H1 (cell line): ENCODE data around the gene SPOCK1. TPM values are rescaled to one million over a fixed set of nuclear protein-coding genes. Genes with fewer than 3 reads are reported as not detected.

Source experiments
- CTCF ChIA-PET: fragments of 300-600 bp; sonication (Branson Sonifier 250); formaldehyde crosslinking; loops from one replicate; lab custom pipeline; 2021; ENCODE audit not compliant: partially characterized antibody; lab: Charles Lee
- POLR2A ChIA-PET: fragments of 300-600 bp; sonication (Branson Sonifier 250); formaldehyde crosslinking; loops from one replicate; lab custom pipeline; 2021; ENCODE audit warnings: inconsistent platforms; ENCODE audit not compliant: partially characterized antibody; lab: Charles Lee
- DNase-seq, 2 experiments: peaks; one replicate each; pipeline versions ENCODE4 v3.0.0 to v3.0.0-alpha.2; 2010 to 2022; ENCODE audit warnings: low spot score in 2 of 2, low read depth in 1 of 2, mixed read lengths in 1 of 2
- FAIRE-seq: peaks from 2 replicates; lab custom pipeline; 2011; peaks lifted over from hg19 to GRCh38; lab: Jason Lieb, UNC
- H2AFZ ChIP-seq: 2 replicates; pipeline ENCODE4 v1.8.1; 2012; ENCODE audit warnings: low read length, inconsistent platforms
- H2AK5ac ChIP-seq: 2 replicates; pipeline ENCODE4 v1.6.1; 2013; ENCODE audit warnings: low read depth, low read length
- H2BK120ac ChIP-seq: replicated peaks from 2 replicates; pipeline ENCODE3; 2013; ENCODE audit warnings: low read depth, low read length, inconsistent platforms
- H2BK12ac ChIP-seq: 2 replicates; pipeline ENCODE4 v1.6.1; 2013; ENCODE audit warnings: low read depth, low read length
- H2BK15ac ChIP-seq: 2 replicates; pipeline ENCODE4 v1.6.1; 2013; ENCODE audit warnings: low read length
- H2BK20ac ChIP-seq: 2 replicates; pipeline ENCODE4 v1.6.1; 2013; ENCODE audit warnings: low read length
- H2BK5ac ChIP-seq: 2 replicates; pipeline ENCODE4 v1.6.1; 2013; ENCODE audit warnings: low read depth, low read length
- H3K14ac ChIP-seq: 2 replicates; pipeline ENCODE4 v1.6.1; 2013; ENCODE audit warnings: inconsistent platforms; ENCODE audit not compliant: insufficient read length
- H3K18ac ChIP-seq: 2 replicates; pipeline ENCODE4 v1.6.1; 2013; ENCODE audit warnings: low read length; ENCODE audit errors: extremely low read depth
- H3K23ac ChIP-seq: 2 replicates; pipeline ENCODE4 v1.6.1; 2013; ENCODE audit warnings: inconsistent platforms; ENCODE audit not compliant: insufficient read length
- H3K23me2 ChIP-seq: 2 replicates; pipeline ENCODE4 v1.6.1; 2013; ENCODE audit warnings: low read depth, low read length
- H3K27ac ChIP-seq: 2 replicates; pipeline ENCODE4 v1.6.1; 2011; ENCODE audit warnings: low read depth, low read length, inconsistent platforms
- H3K27me3 ChIP-seq, 4 experiments: replicated peaks in 1 of 4; 1 replicate in 1 of 4; 2 replicates in 3 of 4; pipeline versions ENCODE4 v1.6.1 to v1.8.1; 2011 to 2013; ENCODE audit warnings: low read length in 3 of 4, mild to moderate bottlenecking in 3 of 4, inconsistent platforms in 2 of 4, mixed read lengths in 2 of 4, moderate library complexity in 1 of 4; ENCODE audit not compliant: control insufficient read depth in 3 of 4, insufficient read depth in 3 of 4; ENCODE audit errors: extremely low read depth in 1 of 4
- H3K36me3 ChIP-seq, 4 experiments: 2 replicates each; pipeline versions ENCODE4 v1.6.1 to v1.8.1; 2011 to 2013; ENCODE audit warnings: mild to moderate bottlenecking in 4 of 4, low read length in 3 of 4, moderate library complexity in 2 of 4, control low read depth in 1 of 4, inconsistent platforms in 1 of 4; ENCODE audit not compliant: insufficient read depth in 4 of 4, control insufficient read depth in 2 of 4
- H3K4ac ChIP-seq: replicated peaks from 2 replicates; pipeline ENCODE3; 2013; ENCODE audit warnings: low read length, low read depth, mixed read lengths, inconsistent platforms; ENCODE audit not compliant: insufficient read length
- H3K4me1 ChIP-seq, 4 experiments: replicated peaks in 1 of 4; 1 replicate in 1 of 4; 2 replicates in 3 of 4; pipeline versions ENCODE4 v1.6.1 to v1.8.1; 2011 to 2013; ENCODE audit warnings: low read length in 3 of 4, inconsistent platforms in 2 of 4, mixed read lengths in 1 of 4; ENCODE audit not compliant: insufficient read depth in 4 of 4, control insufficient read depth in 3 of 4
- H3K4me2 ChIP-seq, 2 experiments: 2 replicates each; pipeline versions ENCODE4 v1.6.1 to v1.8.1; 2011 to 2013; ENCODE audit warnings: low read depth in 2 of 2, low read length in 2 of 2, control low read depth in 1 of 2, inconsistent platforms in 1 of 2, mild to moderate bottlenecking in 1 of 2; ENCODE audit not compliant: insufficient read depth in 1 of 2
- H3K4me3 ChIP-seq, 4 experiments: fragments of 200-600, 300-600 bp in 1 of 4; sonication (generic), shearing (Covaris generic), sonication (Bioruptor Twin) in 1 of 4; 2 replicates each; pipeline versions ENCODE4 v1.5.1 to v1.8.1; 2011 to 2016; ENCODE audit warnings: low read length in 4 of 4, low read depth in 3 of 4, control low read depth in 2 of 4, inconsistent platforms in 2 of 4, mild to moderate bottlenecking in 2 of 4, mixed read lengths in 1 of 4, moderate library complexity in 1 of 4; ENCODE audit not compliant: insufficient read depth in 2 of 4; ENCODE audit errors: extremely low read depth in 1 of 4
- H3K56ac ChIP-seq: replicated peaks from 2 replicates; pipeline ENCODE3; 2013; ENCODE audit warnings: low read depth, mild to moderate bottlenecking, mixed read lengths, low read length, inconsistent platforms; ENCODE audit not compliant: insufficient read length
- H3K79me1 ChIP-seq: 2 replicates; pipeline ENCODE4 v1.6.1; 2013; ENCODE audit warnings: low read depth, low read length, control low read depth
- H3K79me2 ChIP-seq, 2 experiments: 2 replicates each; pipeline versions ENCODE4 v1.6.1 to v1.8.1; 2012 to 2013; ENCODE audit warnings: low read length in 2 of 2, mild to moderate bottlenecking in 2 of 2, inconsistent platforms in 1 of 2; ENCODE audit not compliant: insufficient read depth in 2 of 2, control insufficient read depth in 1 of 2
- H3K9ac ChIP-seq, 4 experiments: replicated peaks in 1 of 4; 1 replicate in 1 of 4; 2 replicates in 3 of 4; pipeline versions ENCODE4 v1.6.1 to v1.8.1; 2011 to 2013; ENCODE audit warnings: low read depth in 3 of 4, low read length in 3 of 4, control low read depth in 2 of 4, mild to moderate bottlenecking in 2 of 4, moderate library complexity in 2 of 4, inconsistent platforms in 1 of 4; ENCODE audit errors: extremely low read depth in 1 of 4
- H3K9me3 ChIP-seq, 2 experiments: 2 replicates each; pipeline versions ENCODE4 v1.6.1 to v1.8.1; 2012 to 2013; ENCODE audit warnings: mild to moderate bottlenecking in 2 of 2, moderate library complexity in 2 of 2, control low read depth in 1 of 2, inconsistent platforms in 1 of 2, low read depth in 1 of 2, low read length in 1 of 2, mixed read lengths in 1 of 2; ENCODE audit not compliant: insufficient read depth in 2 of 2
- H4K20me1 ChIP-seq, 2 experiments: replicated peaks in 1 of 2; 2 replicates each; pipeline versions ENCODE3 to v1.8.1; 2011 to 2013; ENCODE audit warnings: inconsistent platforms in 2 of 2, low read length in 2 of 2, mild to moderate bottlenecking in 1 of 2; ENCODE audit not compliant: insufficient read depth in 2 of 2, control insufficient read depth in 1 of 2
- H4K5ac ChIP-seq: 2 replicates; pipeline ENCODE4 v1.6.1; 2013; ENCODE audit warnings: low read length, low read depth, mixed read lengths, inconsistent platforms; ENCODE audit not compliant: insufficient read length
- H4K8ac ChIP-seq: 2 replicates; pipeline ENCODE4 v1.8.0; 2013; ENCODE audit warnings: mild to moderate bottlenecking, moderate library complexity, low read length, inconsistent platforms; ENCODE audit not compliant: insufficient read depth; ENCODE audit errors: extremely low read depth
- H4K91ac ChIP-seq: replicated peaks from 2 replicates; pipeline ENCODE3; 2013; ENCODE audit warnings: low read length, mixed read lengths, inconsistent platforms; ENCODE audit not compliant: insufficient read length
- ATF3 ChIP-seq: IDR thresholded peaks from 2 replicates; pipeline ENCODE4 v1.6.1; 2011; ENCODE audit warnings: low read depth, mild to moderate bottlenecking, low read length; ENCODE audit not compliant: insufficient read depth
- BCL11A ChIP-seq, 2 experiments: IDR thresholded peaks; one replicate each; pipeline ENCODE4 v1.6.1; 2011; ENCODE audit warnings: low read depth in 2 of 2, low read length in 2 of 2, mild to moderate bottlenecking in 2 of 2
- CHD1 ChIP-seq: IDR thresholded peaks from 2 replicates; pipeline ENCODE4 v1.6.1; 2012; ENCODE audit warnings: low read depth, low read length, improper control_type of control experiment
- CTCF ChIP-seq, 3 experiments: IDR thresholded peaks; 1 replicate in 2 of 3; 2 replicates in 1 of 3; pipeline versions ENCODE4 v1.5.1 to v1.6.1; 2011; ENCODE audit warnings: low read length in 3 of 3, mild to moderate bottlenecking in 3 of 3, inconsistent platforms in 2 of 3, low read depth in 1 of 3, moderate library complexity in 1 of 3; ENCODE audit not compliant: insufficient read depth in 1 of 3; ENCODE audit errors: control extremely low read depth in 1 of 3
- EZH2 ChIP-seq: fragments of 200-600 bp; sonication (generic); IDR thresholded peaks from 2 replicates; pipeline ENCODE4 v1.7.1; 2012; ENCODE audit warnings: low read depth, mild to moderate bottlenecking, moderate library complexity, low read length, inconsistent platforms; ENCODE audit not compliant: severe bottlenecking
- GABPA ChIP-seq: IDR thresholded peaks from 2 replicates; pipeline ENCODE4 v1.6.1; 2011; ENCODE audit warnings: mild to moderate bottlenecking, low read length, moderate library complexity, borderline replicate concordance; ENCODE audit not compliant: insufficient read depth
- KDM4A ChIP-seq: IDR thresholded peaks from one replicate; pipeline ENCODE4 v1.7.1; 2012; ENCODE audit warnings: low read depth, mild to moderate bottlenecking, moderate library complexity, low read length, inconsistent platforms; ENCODE audit not compliant: severe bottlenecking
- NRF1 ChIP-seq: IDR thresholded peaks from 2 replicates; pipeline ENCODE4 v1.6.1; 2011; ENCODE audit warnings: mild to moderate bottlenecking, low read depth, low read length, improper control_type of control experiment
- RBBP5 ChIP-seq: IDR thresholded peaks from 2 replicates; pipeline ENCODE4 v1.7.1; 2012; ENCODE audit warnings: low read depth, mild to moderate bottlenecking, inconsistent platforms, low read length, moderate library complexity, borderline replicate concordance
- SUZ12 ChIP-seq: fragments of 200-600 bp; sonication (generic); IDR thresholded peaks from 2 replicates; pipeline ENCODE4 v1.6.1; 2012; ENCODE audit warnings: mild to moderate bottlenecking, inconsistent platforms, low read length, moderate library complexity, mixed read lengths
- WGBS, 2 experiments: shearing (Covaris generic) in 1 of 2; methylation state at CpG; one replicate each; pipeline versions ENCODE4 v1.1.6 to v1.1.7; 2013 to 2015; ENCODE audit warnings: low lambda C conversion rate in 2 of 2, mixed read lengths in 2 of 2, inconsistent platforms in 1 of 2, low coverage in 1 of 2, missing lambda C conversion rate in 1 of 2; ENCODE audit not compliant: insufficient replicate concordance in 2 of 2, insufficient coverage in 1 of 2, insufficient read length in 1 of 2; ENCODE audit errors: extremely low coverage in 1 of 2, missing lambda C conversion rate in 1 of 2; 5-methylcytosine and 5-hydroxymethylcytosine counted together
- polyA plus RNA-seq, 7 experiments: library from polyadenylated mRNA; depleted of rRNA in 3 of 7; stranded (reverse) in 5 of 7; unstranded in 2 of 7; fragments of >200 nt in 5 of 7; fragments of 200-250 nt in 2 of 7; gene quantifications; 1 replicate in 5 of 7; 2 replicates in 1 of 7; 4 replicates in 1 of 7; pipeline versions ENCODE4 v1.2.1 to v1.2.3, GENCODE V29; 2011 to 2013; ENCODE audit warnings: missing spikeins in 2 of 7, mixed read lengths in 2 of 7
- total RNA-seq: library from RNA; stranded (reverse); fragmentation: NEBNext Ultra II Directional; extraction: Animal tissue kit (Norgen Biotek cat#: 25700); gene quantifications from 2 replicates; pipeline ENCODE4 v1.2.1, GENCODE V29; 2021

The SPOCK1 gene
- total and polyA plus RNA-seq, 2 of the 8 experiments (the other 6 are each of a cell fraction or from before 2014, with no cell fraction given) = 6.9 to 18.1 TPM

GRCh38 chr5:137263371-137264005 lies 235.6 kb downstream of the SPOCK1 start:
- FAIRE-seq (no peak), DNase-seq (no peak)
- H3K27me3 ChIP-seq = no peaks in the 10 kb centered on the region
- no peak overlapping the region for H3K4me2 ChIP-seq
- no peak overlapping the region for H3K9ac ChIP-seq
- H3K4me3 ChIP-seq = no peak overlapping the region
- no peak overlapping the region for H3K14ac ChIP-seq
- H2BK20ac ChIP-seq = no peak overlapping the region
- H2BK120ac ChIP-seq = no peak overlapping the region
- no peaks in the 10 kb centered on the region for H3K79me2 ChIP-seq
- WGBS, 2 experiments = 92% methylated on average over 5 of the region's 5 CpGs; no CpG with 5 or more reads in 1 of the 2 experiments
- H3K23ac ChIP-seq = no peak overlapping the region
- no peaks in the 10 kb centered on the region for H3K9me3 ChIP-seq
- H3K4me1 ChIP-seq = no peaks in the 10 kb centered on the region
- no peak overlapping the region for H2AK5ac ChIP-seq
- H3K23me2 ChIP-seq = no peaks in the 10 kb centered on the region
- H4K8ac ChIP-seq = no peak overlapping the region
- no peak overlapping the region for H3K4ac ChIP-seq
- H3K27ac ChIP-seq = no peak overlapping the region
- no peaks in the 10 kb centered on the region for H3K79me1 ChIP-seq
- H3K56ac ChIP-seq = no peak overlapping the region
- H4K20me1 ChIP-seq = no peaks in the 10 kb centered on the region
- H2BK5ac ChIP-seq = no peak overlapping the region
- no peak for TF ChIP-seq CHD1
- no peak for TF ChIP-seq BCL11A (IDR thresholded peaks at IDR 0.05; ENCODE audit: low read depth in 2 of 2, low read length in 2 of 2)
- no peak for TF ChIP-seq KDM4A
- TF ChIP-seq RBBP5 = no peak
- TF ChIP-seq GABPA = no peak
- TF ChIP-seq ATF3 = no peak
- no peak for TF ChIP-seq NRF1
- no peak for TF ChIP-seq CTCF (IDR thresholded peaks at IDR 0.05; ENCODE audit: control extremely low read depth in 1 of 3, insufficient read depth in 1 of 3, low read depth in 1 of 3, low read length in 3 of 3)
- no peak for TF ChIP-seq SUZ12
- no peak for TF ChIP-seq EZH2
- CTCF ChIA-PET = no interaction called here
- H2AFZ ChIP-seq = no peak overlapping the region
- H3K36me3 ChIP-seq = no peaks in the 10 kb centered on the region
- no peak overlapping the region for H2BK12ac ChIP-seq
- H2BK15ac ChIP-seq = no peak overlapping the region
- no peak overlapping the region for H4K91ac ChIP-seq
- POLR2A ChIA-PET = no interaction called here
- no peak overlapping the region for H4K5ac ChIP-seq
- no peak overlapping the region for H3K18ac ChIP-seq
